ENCODE data around the gene DLG2. TPM values are rescaled to one million over a fixed set of nuclear protein-coding genes. Genes with fewer than 3 reads are reported as not detected.

DLG2 gene
- total RNA-seq, 1 donor from 2014 or later: 0.26 TPM

DNA sequence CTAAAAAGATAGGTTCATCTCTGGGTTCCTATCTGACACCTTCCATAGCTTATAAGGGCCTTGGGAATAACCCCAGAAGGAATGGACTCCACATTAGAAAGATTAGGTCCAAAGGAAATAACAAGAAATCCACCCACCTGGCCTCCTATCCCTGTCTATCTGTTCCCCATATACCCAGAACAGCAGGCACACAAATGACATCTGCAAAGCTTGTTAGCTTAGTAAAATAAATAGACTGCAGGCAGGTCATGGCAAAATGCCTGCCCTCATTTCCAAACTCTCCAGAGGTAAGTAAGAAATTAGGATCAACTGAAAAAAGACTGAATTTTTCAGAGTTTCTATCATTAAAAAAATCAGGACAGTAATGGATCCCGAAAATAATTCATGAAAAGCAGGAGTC lies 489.5 kb downstream of the DLG2 start:
- no peaks in the 10 kb centered on the region for H3K36me3 ChIP-seq (ENCODE audit: control insufficient read depth, insufficient read depth, low read length)
- no peaks in the 10 kb centered on the region for H3K27me3 ChIP-seq (ENCODE audit: control insufficient read depth, insufficient read depth, low read length)
- FAIRE-seq (no peak), DNase-seq (ENCODE audit: low read depth) (no peak)
- H3K4me3 ChIP-seq (ENCODE audit: low read depth, low read length): no peak overlapping the region
- TF ChIP-seq, protein P1, sequence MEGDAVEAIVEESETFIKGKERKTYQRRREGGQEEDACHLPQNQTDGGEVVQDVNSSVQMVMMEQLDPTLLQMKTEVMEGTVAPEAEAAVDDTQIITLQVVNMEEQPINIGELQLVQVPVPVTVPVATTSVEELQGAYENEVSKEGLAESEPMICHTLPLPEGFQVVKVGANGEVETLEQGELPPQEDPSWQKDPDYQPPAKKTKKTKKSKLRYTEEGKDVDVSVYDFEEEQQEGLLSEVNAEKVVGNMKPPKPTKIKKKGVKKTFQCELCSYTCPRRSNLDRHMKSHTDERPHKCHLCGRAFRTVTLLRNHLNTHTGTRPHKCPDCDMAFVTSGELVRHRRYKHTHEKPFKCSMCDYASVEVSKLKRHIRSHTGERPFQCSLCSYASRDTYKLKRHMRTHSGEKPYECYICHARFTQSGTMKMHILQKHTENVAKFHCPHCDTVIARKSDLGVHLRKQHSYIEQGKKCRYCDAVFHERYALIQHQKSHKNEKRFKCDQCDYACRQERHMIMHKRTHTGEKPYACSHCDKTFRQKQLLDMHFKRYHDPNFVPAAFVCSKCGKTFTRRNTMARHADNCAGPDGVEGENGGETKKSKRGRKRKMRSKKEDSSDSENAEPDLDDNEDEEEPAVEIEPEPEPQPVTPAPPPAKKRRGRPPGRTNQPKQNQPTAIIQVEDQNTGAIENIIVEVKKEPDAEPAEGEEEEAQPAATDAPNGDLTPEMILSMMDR (IDR thresholded peaks at IDR 0.05; ENCODE audit: insufficient read depth, low read length, severe bottlenecking): no peak

DNA sequence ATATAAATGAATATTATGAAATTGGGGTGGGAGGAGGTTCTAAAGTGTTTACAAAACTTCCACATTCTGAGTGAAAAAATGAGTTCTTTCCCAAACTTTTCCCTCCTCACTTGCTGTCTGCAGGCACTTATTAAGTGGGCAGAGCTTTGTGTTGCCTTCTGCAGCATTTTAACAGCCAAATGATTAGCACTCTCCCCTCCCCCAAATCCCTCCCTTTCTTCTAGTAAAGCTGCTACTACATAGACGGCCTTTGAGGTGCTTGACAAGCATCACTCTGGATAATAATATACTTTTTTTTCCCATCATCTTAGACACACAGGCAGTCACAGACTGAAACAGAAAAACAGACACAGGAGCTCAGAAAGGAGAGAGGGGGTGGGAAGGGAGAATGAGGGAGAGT lies 493.5 kb downstream of the DLG2 start:
- TF ChIP-seq, protein P1 (IDR thresholded peaks at IDR 0.05; ENCODE audit: insufficient read depth, low read length, severe bottlenecking): no peak
- Histone ChIP-seq H3K27me3 (ENCODE audit: control insufficient read depth, insufficient read depth, low read length) (no peaks in the 10 kb centered on the region), H3K36me3 (ENCODE audit: control insufficient read depth, insufficient read depth, low read length) (no peaks in the 10 kb centered on the region), H3K4me3 (ENCODE audit: low read depth, low read length) (no peak overlapping the region)
- no peak for FAIRE-seq
- no peak for DNase-seq (ENCODE audit: low read depth)

DNA sequence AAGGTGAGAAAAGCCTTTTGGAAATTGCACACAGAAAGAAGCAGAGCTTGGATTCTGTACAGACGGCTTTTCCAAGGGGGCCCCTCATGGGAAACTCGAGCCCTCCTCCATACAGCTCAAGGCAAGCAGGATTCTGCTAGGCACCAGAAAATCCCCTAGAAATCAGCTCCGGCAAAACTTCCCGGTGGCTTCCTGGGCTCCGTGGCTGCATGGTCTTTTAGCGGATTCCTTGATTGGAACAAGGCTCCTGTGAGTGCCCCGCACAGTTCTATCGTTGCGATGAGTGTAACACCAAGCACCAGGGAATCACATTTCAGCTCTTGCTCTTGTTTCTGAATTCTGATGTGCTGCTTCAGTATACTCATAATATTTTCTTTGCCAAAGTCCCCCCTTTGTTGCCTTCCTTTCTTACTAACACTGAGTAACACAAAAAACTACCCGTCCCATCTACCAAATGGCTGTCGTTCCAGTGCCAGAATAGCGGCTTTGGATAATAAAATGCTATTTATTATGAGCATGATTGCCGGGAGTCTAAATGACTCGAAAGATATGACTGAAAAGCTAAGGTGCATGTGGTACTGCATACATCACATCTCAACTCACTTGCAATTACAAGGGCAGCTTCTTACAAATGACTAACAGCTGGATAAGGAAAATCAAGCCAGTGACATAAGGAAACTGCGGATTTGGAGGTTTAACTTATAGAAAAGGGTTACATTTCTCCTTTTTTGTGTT lies 494.1 kb downstream of the DLG2 start:
- no peak for FAIRE-seq
- H3K36me3 ChIP-seq (ENCODE audit: control insufficient read depth, insufficient read depth, low read length): no peaks in the 10 kb centered on the region
- TF ChIP-seq, protein P1 (IDR thresholded peaks at IDR 0.05; ENCODE audit: insufficient read depth, low read length, severe bottlenecking): no peak
- DNase-seq (ENCODE audit: low read depth): no peak
- H3K4me3 ChIP-seq (ENCODE audit: low read depth, low read length): no peak overlapping the region
- H3K27me3 ChIP-seq (ENCODE audit: control insufficient read depth, insufficient read depth, low read length): no peaks in the 10 kb centered on the region

DNA sequence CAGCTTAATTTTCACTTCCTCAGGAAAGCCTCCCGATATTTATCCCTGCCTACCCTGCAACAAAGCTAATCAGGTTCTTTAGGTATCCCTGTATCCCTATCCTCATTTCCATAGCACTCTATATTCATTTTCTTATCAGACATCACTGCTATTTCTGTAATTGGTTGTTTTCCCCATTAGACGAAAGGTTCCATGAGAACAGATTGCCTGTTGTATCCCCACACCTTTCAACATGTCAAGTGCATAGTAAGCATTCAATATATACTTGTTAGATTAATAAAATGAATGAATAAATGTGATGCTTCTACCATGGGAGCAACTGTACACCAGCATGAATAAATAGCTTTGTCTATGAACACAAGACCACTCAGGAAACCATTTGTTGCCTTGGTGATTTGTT lies 499.8 kb downstream of the DLG2 start:
- no peak overlapping the region for H3K4me3 ChIP-seq (ENCODE audit: low read depth, low read length)
- no peaks in the 10 kb centered on the region for H3K36me3 ChIP-seq (ENCODE audit: control insufficient read depth, insufficient read depth, low read length)
- H3K27me3 ChIP-seq (ENCODE audit: control insufficient read depth, insufficient read depth, low read length): no peaks in the 10 kb centered on the region
- FAIRE-seq: no peak
- TF ChIP-seq, protein P1 (IDR thresholded peaks at IDR 0.05; ENCODE audit: insufficient read depth, low read length, severe bottlenecking): no peak
- DNase-seq (ENCODE audit: low read depth): no peak

DNA sequence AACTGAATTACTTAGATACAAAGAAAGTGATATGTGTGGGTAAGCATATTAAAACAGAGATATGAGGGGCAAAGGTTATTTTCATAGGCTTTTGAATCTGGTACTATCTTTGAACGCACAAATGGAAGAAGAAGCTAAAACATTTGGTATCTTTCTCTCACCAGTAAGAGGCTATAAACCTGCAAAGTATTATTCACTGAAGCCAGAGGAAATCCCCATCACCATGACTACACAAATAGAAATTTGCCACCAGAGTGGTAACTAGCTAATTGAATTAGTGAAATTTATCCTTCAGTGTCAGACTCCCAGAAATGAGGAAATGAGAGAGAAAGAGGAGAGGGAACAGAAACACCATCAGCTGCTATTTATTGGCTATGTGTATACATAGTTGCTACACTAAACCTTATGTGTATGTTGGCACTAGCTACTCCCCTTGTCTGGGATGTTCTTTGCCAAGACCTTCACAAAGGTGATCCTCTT lies 503.4 kb downstream of the DLG2 start:
- Histone ChIP-seq H3K27me3 (ENCODE audit: control insufficient read depth, insufficient read depth, low read length) (no peaks in the 10 kb centered on the region), H3K4me3 (ENCODE audit: low read depth, low read length) (no peak overlapping the region), H3K36me3 (ENCODE audit: control insufficient read depth, insufficient read depth, low read length) (no peaks in the 10 kb centered on the region)
- DNase-seq (ENCODE audit: low read depth) (no peak), FAIRE-seq (no peak)
- TF ChIP-seq, protein P1 (IDR thresholded peaks at IDR 0.05; ENCODE audit: insufficient read depth, low read length, severe bottlenecking): no peak

DNA sequence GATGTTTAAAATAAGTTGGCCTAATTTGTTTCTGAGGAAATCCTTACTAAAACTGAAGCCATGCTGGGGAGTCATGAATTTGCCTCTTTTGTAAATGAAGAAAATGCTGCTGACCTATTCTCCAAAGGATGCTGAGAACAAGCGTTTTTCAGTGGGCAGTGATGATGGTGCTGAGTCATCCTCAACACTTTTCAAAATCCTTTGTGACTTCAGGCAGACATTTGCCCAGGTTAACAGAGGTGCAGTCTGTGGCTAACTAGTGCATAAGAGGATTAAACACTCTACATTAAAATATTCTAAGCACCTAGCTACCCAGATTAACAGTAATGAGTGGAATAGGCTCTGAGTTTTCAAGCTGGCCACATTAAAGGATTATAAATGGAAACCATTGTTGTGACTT lies 509.0 kb downstream of the DLG2 start:
- H3K27me3 ChIP-seq (ENCODE audit: control insufficient read depth, insufficient read depth, low read length): no peaks in the 10 kb centered on the region
- H3K36me3 ChIP-seq (ENCODE audit: control insufficient read depth, insufficient read depth, low read length): no peaks in the 10 kb centered on the region
- H3K4me3 ChIP-seq (ENCODE audit: low read depth, low read length): no peak overlapping the region
- DNase-seq (ENCODE audit: low read depth) (no peak), FAIRE-seq (no peak)
- TF ChIP-seq, protein P1 (IDR thresholded peaks at IDR 0.05; ENCODE audit: insufficient read depth, low read length, severe bottlenecking): no peak

All from bronchial epithelial cell (primary cell).